ENCODE data around the gene ZC3H12A. TPM values are rescaled to one million over a fixed set of nuclear protein-coding genes. Genes with fewer than 3 reads are reported as not detected.

ZC3H12A gene
- total and polyA plus RNA-seq, 7 experiments from 2014 or later, result 4.4 to 122 (median 38.2) TPM

DNA sequence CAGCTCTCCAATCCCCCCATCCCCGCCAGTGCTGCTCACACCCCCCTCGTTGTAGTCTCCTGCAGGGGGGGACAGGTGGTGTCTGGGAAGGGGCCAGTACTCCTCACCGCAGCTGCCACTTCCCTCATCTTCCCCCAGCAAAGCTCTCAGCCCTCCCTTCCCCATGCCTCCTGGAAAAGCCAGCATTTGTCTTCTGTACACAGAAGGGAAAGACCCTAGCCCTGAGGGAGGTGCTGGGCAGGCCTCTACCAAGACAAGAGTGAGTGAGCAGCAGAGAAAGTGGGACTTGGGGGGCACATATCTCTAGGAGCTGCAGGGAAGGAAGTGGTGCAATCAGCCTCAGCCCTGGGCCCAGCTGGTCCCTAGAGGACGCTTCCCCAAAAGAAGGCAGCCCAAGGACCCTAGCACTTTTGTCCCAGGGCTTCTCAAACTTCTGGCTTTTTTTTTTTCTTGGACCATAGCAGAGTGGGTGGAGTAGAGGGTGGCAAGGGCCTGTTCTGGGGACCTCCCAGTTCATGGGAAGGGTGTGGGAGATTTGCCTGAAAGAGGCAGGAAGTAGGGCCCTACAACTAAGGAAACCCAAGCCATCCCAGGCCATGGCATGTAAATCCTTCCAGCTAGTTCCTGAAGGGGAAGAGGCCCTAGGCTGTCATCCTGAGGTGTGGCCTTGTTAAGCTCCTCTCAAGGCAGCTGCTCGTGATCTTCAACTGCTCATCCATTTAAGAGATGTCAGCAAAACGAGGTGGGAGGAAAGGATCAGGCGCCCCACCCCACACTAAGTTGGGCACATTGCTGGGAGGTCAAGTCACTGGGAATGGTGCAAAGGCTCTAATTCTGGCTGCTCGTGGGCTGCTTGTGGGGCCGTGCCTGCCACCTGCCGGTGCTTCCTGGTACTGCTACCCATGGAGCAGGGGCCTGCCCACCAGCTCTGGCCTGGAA is 12.6 kb downstream of the ZC3H12A start:
- Histone ChIP-seq H3K27ac (ENCODE audit: low read depth, low read length) (peak overlapping the region; percentile 54), H3K9me3 (ENCODE audit: control insufficient read depth in 2 of 3, low read length in 3 of 3) (no peaks in the 10 kb centered on the region), H3K4me1 (ENCODE audit: control insufficient read depth in 2 of 2, insufficient read depth in 2 of 2, low read length in 2 of 2) (peaks cover 9 to 11% of the 10 kb centered on the region in 2 donors), H3K4me3 (ENCODE audit: low read length) (no peak overlapping the region), H3K36me3 (ENCODE audit: control insufficient read depth in 2 of 3, insufficient read depth in 3 of 3, low read length in 3 of 3) (peaks cover 2 to 56% (median 13%) of the 10 kb centered on the region in 3 experiments), H3K27me3 (ENCODE audit: control insufficient read depth in 2 of 2, insufficient read depth in 2 of 2, low read length in 2 of 2) (no peaks in the 10 kb centered on the region)
- ChIA-PET POLR2A (interaction anchor here (0.6 to 4.9 kb wide), 9 partner anchors 9 to 1080 kb away, joined by 3 to 90 read pairs (median 7); partner anchors contain the start of gene ZC3H12A), CTCF (interaction anchor here (0.7 to 8.3 kb wide), 16 partner anchors 9 to 195 kb away, joined by 3 to 249 read pairs (median 5); partner anchors contain the start of genes MEAF6 and ZC3H12A)
- intact Hi-C loops (cut with micrococcal nuclease), result loop anchor here (1.0 kb wide), 4 partner anchors 8 to 195 kb away; partner anchors contain the start of gene ZC3H12A (in 2 of the 2)
- DNase-seq, result peak; percentile 57 to 85 (median 72)
- peak overlapping the region in 1 of 10 donors; percentile 66 for H3K4me3 Mint-ChIP-seq
- peak; percentile 82 for ATAC-seq
- H3K27ac Mint-ChIP-seq, result peak overlapping the region; percentile 10 to 91 (median 72)
- H3K4me1 Mint-ChIP-seq, result peaks cover 11 to 26% (median 17%) of the 10 kb centered on the region in 7 donors
- H3K27me3 Mint-ChIP-seq, result no peaks in the 10 kb centered on the region
- H3K36me3 Mint-ChIP-seq, result peaks cover 0 to 13% (median 3%) of the 10 kb centered on the region in 5 donors
- no peaks in the 10 kb centered on the region for H3K9me3 Mint-ChIP-seq

- H3K4me3 Mint-ChIP-seq, result no peak overlapping the region
- peaks cover 9 to 11% of the 10 kb centered on the region in 2 donors for H3K4me1 ChIP-seq (ENCODE audit: control insufficient read depth in 2 of 2, insufficient read depth in 2 of 2, low read length in 2 of 2)
- no peak for DNase-seq
- no peak overlapping the region for H3K4me3 ChIP-seq (ENCODE audit: low read length)
- CTCF ChIA-PET, result interaction anchor here (0.7 to 8.3 kb wide), 13 partner anchors 9 to 194 kb away, joined by 3 to 249 read pairs (median 5); partner anchors contain the start of genes MEAF6 and ZC3H12A
- ATAC-seq, result no peak
- peak overlapping the region in 8 of 9 donors; percentile 10 to 91 (median 74) for H3K27ac Mint-ChIP-seq
- no peaks in the 10 kb centered on the region for H3K27me3 ChIP-seq (ENCODE audit: control insufficient read depth in 2 of 2, insufficient read depth in 2 of 2, low read length in 2 of 2)
- H3K4me1 Mint-ChIP-seq, result peaks cover 11 to 21% (median 12%) of the 10 kb centered on the region in 7 donors
- H3K36me3 Mint-ChIP-seq, result peaks cover 0 to 9% (median under 1%) of the 10 kb centered on the region in 5 donors
- H3K9me3 ChIP-seq (ENCODE audit: control insufficient read depth in 2 of 3, low read length in 3 of 3), result no peaks in the 10 kb centered on the region
- POLR2A ChIA-PET, result interaction anchor here (0.9 to 4.9 kb wide), 8 partner anchors 8 to 35 kb away, joined by 3 to 90 read pairs (median 7); partner anchors contain the start of gene ZC3H12A
- intact Hi-C loops (cut with micrococcal nuclease), result loop anchor here (1.0 kb wide), 4 partner anchors 8 to 195 kb away; partner anchors contain the start of gene ZC3H12A (in 2 of the 2)
- no peaks in the 10 kb centered on the region for H3K27me3 Mint-ChIP-seq
- peaks cover 2 to 55% (median 7%) of the 10 kb centered on the region in 3 experiments for H3K36me3 ChIP-seq (ENCODE audit: control insufficient read depth in 2 of 3, insufficient read depth in 3 of 3, low read length in 3 of 3)
- no peaks in the 10 kb centered on the region for H3K9me3 Mint-ChIP-seq
- no peak overlapping the region for H3K27ac ChIP-seq (ENCODE audit: low read depth, low read length)
Observed at GRCh38 chr1:37487619-37487984, 13.2 kb downstream of the ZC3H12A start.

DNA sequence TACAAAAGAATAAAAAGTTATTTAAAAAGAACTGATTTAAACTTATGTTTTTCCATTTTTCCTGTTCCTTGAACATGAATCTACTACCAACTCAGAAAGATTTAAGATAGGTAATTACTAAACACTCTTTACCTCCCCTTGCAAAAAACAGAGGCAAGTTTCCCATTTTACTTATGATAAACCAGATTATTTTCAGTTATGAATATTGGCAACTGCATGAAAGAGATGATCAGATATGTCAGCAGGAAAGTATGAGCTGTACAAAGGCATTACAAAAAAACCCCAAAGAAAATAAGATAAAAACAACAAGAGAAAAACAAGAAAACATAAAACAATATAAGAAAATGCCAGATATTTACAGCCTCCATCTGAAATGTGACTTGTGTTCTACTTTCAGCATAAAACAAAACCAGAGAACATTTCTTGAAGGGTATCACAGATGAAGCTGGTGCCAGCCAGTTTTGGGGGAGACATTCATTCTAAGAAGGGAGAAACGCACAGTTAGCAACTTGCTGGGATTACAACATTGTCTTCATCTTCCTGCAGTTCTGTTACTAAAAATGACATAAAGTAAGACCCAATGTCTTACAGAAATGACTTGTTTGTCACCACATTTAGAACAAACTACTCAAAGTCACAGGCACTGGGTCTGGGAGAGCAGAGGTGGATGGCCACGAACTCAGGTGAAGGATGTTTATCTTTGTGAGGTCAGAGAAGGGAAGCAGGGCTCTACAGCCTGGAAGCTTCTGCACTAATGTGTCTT is 19.1 kb downstream of the ZC3H12A start:
- H3K4me3 Mint-ChIP-seq, result no peak overlapping the region
- ATAC-seq, result no peak

GRCh38 chr1:37495875-37496274 is 21.5 kb downstream of the ZC3H12A start:
- no peak overlapping the region for H3K4me3 ChIP-seq (ENCODE audit: low read length)
- no peak overlapping the region for H3K4me3 Mint-ChIP-seq
- H3K9me3 ChIP-seq (ENCODE audit: control insufficient read depth in 2 of 3, low read length in 3 of 3), result no peaks in the 10 kb centered on the region
- ChIA-PET CTCF (interaction anchor here (0.6 to 2.1 kb wide), 4 partner anchors 8 to 94 kb away, joined by 3 to 10 read pairs (median 4); no protein-coding TSS in a partner anchor), POLR2A (interaction anchor here (1.2 to 2.8 kb wide), 3 partner anchors 9 to 19 kb away, joined by 4 to 11 read pairs (median 7); partner anchors contain the start of gene MEAF6)
- peaks cover 0 to 25% (median 8%) of the 10 kb centered on the region in 7 donors for H3K4me1 Mint-ChIP-seq
- H3K9me3 Mint-ChIP-seq, result no peaks in the 10 kb centered on the region
- peaks cover 11 to 66% (median 14%) of the 10 kb centered on the region in 3 experiments for H3K36me3 ChIP-seq (ENCODE audit: control insufficient read depth in 2 of 3, insufficient read depth in 3 of 3, low read length in 3 of 3)
- peak overlapping the region in 3 of 9 donors; percentile 26 to 62 (median 50) for H3K27ac Mint-ChIP-seq
- no peaks in the 10 kb centered on the region for H3K27me3 ChIP-seq (ENCODE audit: control insufficient read depth in 2 of 2, insufficient read depth in 2 of 2, low read length in 2 of 2)
- ATAC-seq, result no peak
- no peaks in the 10 kb centered on the region for H3K27me3 Mint-ChIP-seq
- intact Hi-C loops (cut with micrococcal nuclease), result no loop called here
- DNase-seq, result no peak
- no peaks in the 10 kb centered on the region for H3K4me1 ChIP-seq (ENCODE audit: control insufficient read depth in 2 of 2, insufficient read depth in 2 of 2, low read length in 2 of 2)
- H3K36me3 Mint-ChIP-seq, result peaks cover 0 to 33% (median under 1%) of the 10 kb centered on the region in 5 donors
- no peak overlapping the region for H3K27ac ChIP-seq (ENCODE audit: low read depth, low read length)

More for the DNA sequence above, 19.1 kb downstream of the ZC3H12A start:
- Mint-ChIP-seq H3K27ac (peak overlapping the region in 6 of 9 donors; percentile 0 to 77 (median 16)), H3K36me3 (peaks cover 0 to 25% (median 0%) of the 10 kb centered on the region in 5 donors), H3K4me1 (peaks cover 0 to 18% (median 8%) of the 10 kb centered on the region in 7 donors), H3K9me3 (no peaks in the 10 kb centered on the region), H3K27me3 (no peaks in the 10 kb centered on the region)
- no peak for DNase-seq
- Histone ChIP-seq H3K4me3 (ENCODE audit: low read length) (no peak overlapping the region), H3K36me3 (ENCODE audit: control insufficient read depth in 2 of 3, insufficient read depth in 3 of 3, low read length in 3 of 3) (peaks cover 6 to 67% (median 9%) of the 10 kb centered on the region in 3 experiments), H3K4me1 (ENCODE audit: control insufficient read depth in 2 of 2, insufficient read depth in 2 of 2, low read length in 2 of 2) (no peaks in the 10 kb centered on the region), H3K9me3 (ENCODE audit: control insufficient read depth in 2 of 3, low read length in 3 of 3) (no peaks in the 10 kb centered on the region), H3K27me3 (ENCODE audit: control insufficient read depth in 2 of 2, insufficient read depth in 2 of 2, low read length in 2 of 2) (no peaks in the 10 kb centered on the region), H3K27ac (ENCODE audit: low read depth, low read length) (no peak overlapping the region)
- ChIA-PET POLR2A (no interaction called here), CTCF (no interaction called here)
- intact Hi-C loops (cut with micrococcal nuclease), result no loop called here

- H3K4me1 Mint-ChIP-seq, result peaks cover 0 to 37% (median 8%) of the 10 kb centered on the region in 7 donors
- ATAC-seq, result no peak
- no peak overlapping the region for H3K27ac Mint-ChIP-seq
- no peaks in the 10 kb centered on the region for H3K27me3 Mint-ChIP-seq
- H3K27me3 ChIP-seq (ENCODE audit: control insufficient read depth in 2 of 2, insufficient read depth in 2 of 2, low read length in 2 of 2), result no peaks in the 10 kb centered on the region
- no peak overlapping the region for H3K4me3 ChIP-seq (ENCODE audit: low read length)
- H3K36me3 ChIP-seq (ENCODE audit: control insufficient read depth in 2 of 3, insufficient read depth in 3 of 3, low read length in 3 of 3), result peaks cover 16 to 69% (median 24%) of the 10 kb centered on the region in 3 experiments
- no peaks in the 10 kb centered on the region for H3K4me1 ChIP-seq (ENCODE audit: control insufficient read depth in 2 of 2, insufficient read depth in 2 of 2, low read length in 2 of 2)
- no peak for DNase-seq
- intact Hi-C loops (cut with micrococcal nuclease), result no loop called here
- CTCF ChIA-PET, result no interaction called here
- H3K9me3 ChIP-seq (ENCODE audit: control insufficient read depth in 2 of 3, low read length in 3 of 3), result no peaks in the 10 kb centered on the region
- H3K36me3 Mint-ChIP-seq, result peaks cover 0 to 42% (median 13%) of the 10 kb centered on the region in 5 donors
- no peak overlapping the region for H3K4me3 Mint-ChIP-seq
- POLR2A ChIA-PET, result interaction anchor here (1.0 kb wide), 1 partner anchor 15 kb away, joined by 3 read pairs; no protein-coding TSS in a partner anchor
- no peak overlapping the region for H3K27ac ChIP-seq (ENCODE audit: low read depth, low read length)
- no peaks in the 10 kb centered on the region for H3K9me3 Mint-ChIP-seq
Observed at GRCh38 chr1:37497832-37498231, 23.5 kb downstream of the ZC3H12A start.
